ENCODE data around the gene DAD1.
"Not testable (repeated sequence)": the region's sequence is repeated elsewhere in the genome, so short reads cannot be mapped to it uniquely, and the experiment has no call there.

Gene DAD1

DNA sequence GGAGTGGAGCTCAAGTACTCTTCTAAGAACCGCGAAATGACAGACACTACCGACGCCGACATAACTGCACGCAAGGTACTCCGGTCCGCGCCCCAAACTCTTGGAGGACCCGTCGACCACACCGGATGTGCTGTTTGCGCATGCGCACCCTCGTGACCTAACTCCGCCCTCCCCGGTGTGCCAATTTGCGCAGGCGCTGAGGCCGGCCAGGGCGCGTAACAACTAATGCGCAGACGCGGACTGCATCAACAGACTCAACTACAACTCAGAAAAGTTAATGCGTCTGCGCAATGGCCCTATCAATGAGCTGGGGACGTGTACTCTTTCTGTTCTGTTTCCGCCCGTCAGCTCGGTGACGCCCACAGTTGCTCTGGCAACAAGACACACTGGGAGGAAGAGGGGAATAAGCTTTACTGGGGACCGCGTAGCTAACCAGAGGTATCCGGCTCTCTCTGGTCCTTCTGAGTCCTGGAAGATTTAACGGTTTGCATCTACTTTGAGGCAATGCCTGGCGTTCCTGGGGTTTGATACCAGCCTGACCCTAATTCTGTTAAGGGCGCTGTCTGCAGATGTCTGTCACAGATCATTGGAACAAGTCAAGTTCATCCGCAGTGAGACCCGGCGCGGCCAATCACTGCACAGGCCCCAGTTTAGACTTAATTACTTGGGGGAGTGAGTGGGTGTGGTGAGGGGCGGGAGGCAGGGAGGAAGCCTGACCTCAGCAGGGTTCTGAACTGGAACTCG, at the start of gene DAD1:
Gene DAD1, minus strand, starts transcription at position 129 of the 744 bp plus-strand sequence. Its CDS starts 67 bp downstream, at position 62.
- peak; percentile 99 for DNase-seq (ENCODE audit: low spot score)

DNA sequence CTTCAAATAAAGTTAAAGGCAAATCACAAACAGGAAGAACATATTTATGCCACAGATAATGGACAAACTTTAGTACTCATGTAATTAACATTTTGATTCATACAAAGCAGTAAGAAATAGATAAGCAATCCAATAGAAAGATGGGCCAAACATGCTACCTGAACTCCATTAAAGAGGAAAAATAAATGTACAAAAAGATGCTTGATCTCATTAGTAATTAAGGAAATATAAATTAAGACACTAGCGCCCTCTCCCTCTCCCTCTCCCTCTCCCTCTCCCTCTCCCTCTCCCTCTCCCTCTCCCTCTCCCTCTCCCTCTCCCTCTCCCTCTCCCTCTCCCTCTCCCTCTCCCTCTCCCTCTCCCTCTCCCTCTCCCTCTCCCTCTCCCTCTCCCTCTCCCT, 47.0 kb upstream of the DAD1 start:
- not testable (repeated sequence) for DNase-seq (ENCODE audit: low spot score)

DNA sequence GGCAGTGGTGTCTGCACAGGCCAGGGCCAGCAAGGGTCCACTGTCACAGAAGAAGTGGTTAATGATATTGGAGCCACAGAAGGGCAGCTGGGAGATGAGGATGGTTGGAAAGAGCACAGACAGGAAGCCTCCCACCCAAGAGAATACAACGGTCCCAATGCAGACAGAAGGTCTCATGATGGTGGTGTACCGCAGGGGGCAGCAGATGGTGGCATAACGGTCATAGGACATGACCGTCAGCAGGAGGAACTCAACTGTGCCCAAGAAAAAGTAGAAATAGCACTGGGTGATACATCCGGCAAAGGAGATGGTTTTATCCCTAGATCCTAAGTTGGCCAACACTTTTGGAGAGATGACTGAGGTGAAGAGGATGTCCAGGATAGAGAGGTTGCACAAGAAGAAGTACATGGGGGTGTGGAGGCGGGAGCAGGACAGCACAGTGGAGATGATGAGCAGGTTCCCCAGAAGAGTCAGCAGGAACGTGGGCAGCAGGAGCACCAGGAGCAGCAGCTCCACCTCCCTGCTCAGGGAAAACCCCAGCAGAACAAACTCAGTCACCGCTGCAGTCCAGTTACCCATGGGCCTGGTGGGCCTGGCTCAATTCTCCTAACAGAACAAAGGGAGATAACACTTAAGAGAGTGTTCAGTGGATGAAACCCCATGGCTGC, 45.3 kb upstream of the DAD1 start:
- no peak for DNase-seq (ENCODE audit: low spot score)

DNA sequence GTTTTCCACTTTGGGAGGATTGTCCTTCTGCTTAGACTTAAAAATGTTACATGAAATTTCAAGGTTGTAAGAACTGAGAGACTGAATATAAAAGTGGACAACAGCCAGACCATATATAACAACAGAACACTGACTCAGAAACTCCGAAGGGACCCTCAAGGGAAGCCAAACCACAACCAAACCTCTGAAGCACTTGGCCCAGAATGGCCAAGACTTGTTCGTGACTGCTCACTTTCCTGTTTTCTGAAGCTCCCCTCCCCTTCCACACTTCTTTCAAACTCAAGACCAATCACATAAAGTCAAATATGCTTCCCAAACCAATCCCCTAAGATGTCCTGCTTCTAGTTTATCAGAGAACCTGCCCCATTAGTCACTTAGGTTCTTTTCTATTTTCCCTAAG, 41.5 kb upstream of the DAD1 start:
- no peak for DNase-seq (ENCODE audit: low spot score)

DNA sequence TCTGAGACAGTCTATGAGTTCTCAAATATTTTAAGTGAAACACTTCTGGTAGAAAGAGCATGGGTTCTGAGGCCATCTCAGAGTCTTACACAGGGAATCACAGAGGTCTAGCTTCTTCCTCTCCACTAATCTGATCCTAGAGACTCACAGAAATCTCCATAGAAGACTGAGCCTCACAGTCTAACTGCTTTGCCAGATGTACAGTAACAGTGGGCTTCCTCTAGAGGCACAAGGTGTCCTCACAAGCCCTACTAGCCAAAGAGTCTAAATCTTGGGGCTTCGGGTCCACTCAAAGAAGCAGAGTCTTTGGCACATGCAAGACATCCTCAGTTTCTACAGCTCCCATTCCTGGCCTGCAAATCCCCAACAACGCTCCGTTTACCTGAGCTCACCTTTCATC, 41.0 kb upstream of the DAD1 start:
- DNase-seq (ENCODE audit: low spot score) = no peak

DNA sequence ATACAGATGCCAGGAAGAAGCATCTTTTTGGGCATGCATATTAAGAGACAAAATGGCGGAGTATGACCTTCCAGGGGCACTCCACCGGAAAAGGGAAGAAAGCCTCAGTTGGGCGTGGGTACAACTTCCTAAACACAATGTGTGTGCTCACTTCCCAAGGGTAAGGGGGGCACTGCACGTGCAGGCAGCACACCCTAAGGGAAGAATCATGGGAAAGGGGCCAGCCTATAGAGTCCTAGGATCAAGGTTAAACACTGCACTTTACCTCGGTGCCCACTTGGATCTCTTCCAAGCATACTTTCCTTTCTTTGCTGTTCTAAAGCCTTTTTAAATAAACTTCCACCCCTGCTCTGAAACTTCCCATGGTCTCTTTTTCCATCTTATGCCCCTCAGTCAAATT, 40.3 kb upstream of the DAD1 start:
- no peak for DNase-seq (ENCODE audit: low spot score)

DNA sequence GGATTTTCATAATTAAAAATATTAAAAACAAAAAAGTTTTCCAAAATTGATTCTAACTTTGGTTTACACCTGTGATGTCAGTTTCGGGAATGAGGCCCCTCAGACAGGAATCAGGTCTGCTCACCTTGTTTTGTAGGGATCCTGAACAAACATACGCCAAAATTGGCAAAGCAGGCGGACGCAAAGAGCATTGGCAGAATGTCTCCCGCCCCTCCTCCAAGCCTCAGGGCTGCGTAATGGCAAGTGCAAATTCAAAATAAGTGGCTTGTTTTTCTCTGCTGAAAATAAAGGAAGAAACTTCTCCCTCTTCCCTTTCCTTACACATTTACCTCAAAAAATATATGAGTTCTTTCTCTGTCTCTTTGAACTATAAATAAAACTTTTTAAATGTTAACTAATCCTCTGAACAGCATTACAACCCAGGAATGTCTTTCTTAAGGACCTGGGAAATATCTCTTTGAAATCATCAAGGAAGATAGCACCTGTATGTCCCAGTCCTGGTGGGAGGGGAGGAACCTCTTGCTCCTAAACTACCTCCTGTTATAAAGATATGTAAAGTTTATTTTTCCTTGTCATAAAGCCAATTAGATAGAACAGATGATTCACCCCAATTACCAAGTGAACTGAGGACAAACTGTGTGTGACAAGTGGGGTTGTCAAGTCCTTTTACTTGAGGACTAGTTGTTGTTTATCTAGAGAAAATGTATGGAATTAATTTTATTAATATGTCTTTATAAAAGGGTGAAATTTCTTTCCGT, 38.7 kb upstream of the DAD1 start:
- DNase-seq (ENCODE audit: low spot score) = no peak

DNA sequence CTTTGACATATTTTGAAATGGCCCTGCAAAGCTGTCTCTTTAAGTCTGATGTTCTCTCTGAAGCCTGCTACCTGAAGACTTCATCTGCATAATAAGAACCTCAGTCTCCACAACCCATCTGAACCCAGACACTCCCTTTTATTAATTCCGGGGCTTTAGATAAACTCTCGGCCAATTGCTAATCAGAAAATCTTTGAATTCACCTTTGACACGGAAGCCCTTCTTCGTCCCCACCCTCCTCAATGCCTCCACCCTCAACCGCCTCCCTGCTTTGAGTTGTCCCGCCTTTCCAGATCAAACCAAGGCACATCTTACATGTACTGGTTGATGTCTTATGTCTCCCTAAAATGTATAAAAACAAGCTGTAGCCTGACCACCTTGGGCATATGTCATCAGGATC, 37.6 kb upstream of the DAD1 start:
- DNase-seq (ENCODE audit: low spot score) = no peak

DNA sequence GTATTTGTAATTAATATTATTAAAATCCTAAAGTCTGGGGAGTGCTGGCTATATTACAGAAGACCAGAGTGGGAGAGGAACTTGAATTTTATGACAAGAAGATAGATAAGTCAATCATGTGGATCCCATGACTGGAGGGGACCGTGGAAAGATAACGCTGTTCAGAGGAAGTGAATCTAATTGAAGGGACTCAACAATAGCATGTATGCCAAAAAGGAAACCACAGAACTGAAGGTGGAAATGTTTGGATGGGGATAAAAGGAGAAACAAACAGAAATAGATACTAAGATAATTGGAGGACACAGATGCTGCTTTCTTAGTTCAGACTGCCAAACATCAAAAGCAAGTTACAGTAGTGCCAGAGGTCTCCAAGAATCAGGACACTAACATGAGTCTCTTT, 34.0 kb upstream of the DAD1 start:
- no peak for DNase-seq (ENCODE audit: low spot score)

DNA sequence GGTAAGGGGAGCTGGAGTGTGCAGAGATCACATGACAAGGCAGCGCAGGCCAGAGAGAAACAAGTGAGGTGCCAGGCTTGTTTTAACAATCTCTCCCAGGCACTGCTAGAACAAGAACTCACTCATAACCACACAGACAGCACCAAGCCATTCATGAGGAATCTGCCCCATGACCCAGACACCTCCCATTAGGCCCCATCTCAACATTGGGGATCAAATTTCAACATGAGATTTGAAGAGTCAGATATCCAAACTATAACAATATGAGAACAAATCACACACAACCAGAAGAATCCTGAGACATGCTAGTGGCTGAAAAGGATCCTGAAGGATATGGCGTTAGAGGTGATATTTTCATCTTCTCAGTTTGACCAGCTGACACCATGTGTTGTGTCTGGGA, 33.2 kb upstream of the DAD1 start:
- DNase-seq (ENCODE audit: low spot score) = no peak

DNA sequence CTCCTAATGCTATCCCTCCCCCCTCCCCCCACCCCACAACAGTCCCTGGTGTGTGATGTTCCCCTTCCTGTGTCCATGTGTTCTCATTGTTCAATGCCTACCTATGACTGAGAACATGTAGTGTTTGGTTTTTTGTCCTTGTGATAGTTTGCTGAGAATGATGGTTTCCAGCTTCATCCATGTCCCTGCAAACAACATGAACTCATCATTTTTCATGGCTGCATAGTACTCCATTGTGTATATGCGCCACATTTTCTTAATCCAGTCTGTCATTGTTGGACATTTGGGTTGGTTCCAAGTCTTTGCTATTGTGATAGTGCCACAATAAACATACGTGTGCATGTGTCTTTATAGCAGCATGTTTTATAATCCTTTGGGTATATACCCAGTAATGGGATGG, 26.7 kb upstream of the DAD1 start:
- not testable (repeated sequence) for DNase-seq (ENCODE audit: low spot score)

DNA sequence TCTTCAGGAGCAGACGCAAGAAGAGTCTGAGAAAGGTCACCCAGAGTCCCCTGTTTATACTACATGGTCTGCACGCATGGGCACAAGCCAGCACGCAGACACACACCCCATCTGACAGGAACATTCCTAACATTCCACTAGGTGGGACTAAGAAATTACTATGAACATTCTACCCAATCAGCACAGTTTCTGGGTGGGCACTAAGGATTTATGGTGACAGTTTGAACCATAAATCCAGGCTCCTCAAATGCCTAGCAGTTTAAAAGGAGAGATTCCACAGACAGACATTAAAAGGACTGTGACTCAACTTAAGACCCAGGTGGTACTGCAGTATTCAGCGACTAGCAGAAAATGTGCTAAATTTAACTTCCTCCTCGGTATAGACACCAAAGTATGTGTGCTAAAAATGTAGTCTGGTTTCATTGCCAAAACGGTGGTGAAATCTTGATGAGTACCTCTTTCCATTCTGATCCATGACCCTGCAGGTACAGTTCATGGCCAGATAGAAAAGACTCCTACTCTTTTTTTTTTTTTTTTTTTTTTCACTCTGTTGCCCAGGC, 25.3 kb upstream of the DAD1 start:
- no peak for DNase-seq (ENCODE audit: low spot score)

DNA sequence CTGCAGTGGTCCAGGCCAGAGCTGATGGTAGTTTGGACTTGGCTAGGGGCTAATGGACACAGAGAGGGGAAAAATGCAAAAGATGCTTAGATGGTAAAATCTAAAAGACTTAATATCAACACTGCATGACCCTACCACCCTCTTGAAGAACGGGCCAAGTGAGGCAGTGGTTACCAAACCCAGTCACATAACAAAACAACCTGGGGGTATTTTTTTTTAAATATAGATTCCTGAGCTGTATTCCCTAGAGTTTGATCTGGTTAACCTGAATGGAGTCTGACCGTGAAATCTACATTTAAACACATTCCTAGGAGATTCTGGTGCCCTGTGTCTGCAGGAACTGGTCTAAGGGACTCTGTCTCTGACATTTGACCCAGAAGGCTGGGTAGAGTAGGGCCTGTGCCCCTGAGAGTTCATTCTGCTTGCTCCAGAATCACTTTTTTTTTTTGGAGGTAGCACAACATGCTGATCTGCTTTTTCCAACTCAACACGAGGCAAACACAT, 24.8 kb upstream of the DAD1 start:
- DNase-seq (ENCODE audit: low spot score) = no peak

DNA sequence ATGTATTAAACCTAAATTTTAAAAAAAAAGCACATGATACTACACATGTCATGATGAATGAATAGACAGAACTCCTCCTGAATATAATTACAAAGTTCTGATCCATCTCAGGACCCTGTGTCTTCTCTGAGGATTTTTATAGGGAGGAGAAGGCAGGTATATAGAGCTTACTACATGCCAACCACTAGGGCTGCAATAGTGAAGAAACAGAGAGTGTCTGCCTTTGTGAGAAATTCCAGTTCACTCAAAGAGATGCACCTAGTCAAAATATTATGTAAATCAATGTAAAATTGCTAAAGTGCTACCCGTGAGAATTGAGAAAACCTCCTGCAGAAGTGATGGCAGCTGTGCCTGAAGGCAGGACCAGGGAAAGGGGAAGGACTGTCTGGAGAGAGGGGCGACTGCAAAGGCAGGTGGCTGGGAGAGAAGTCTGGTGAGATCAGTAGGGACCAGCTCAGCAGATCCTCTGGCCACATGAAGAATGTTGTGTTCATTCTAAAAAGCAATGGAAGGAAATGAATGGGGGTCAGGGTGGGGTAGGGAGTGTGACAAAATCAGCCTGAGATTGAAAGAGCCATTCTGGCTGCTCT, 24.2 kb upstream of the DAD1 start:
- DNase-seq (ENCODE audit: low spot score) = no peak

DNA sequence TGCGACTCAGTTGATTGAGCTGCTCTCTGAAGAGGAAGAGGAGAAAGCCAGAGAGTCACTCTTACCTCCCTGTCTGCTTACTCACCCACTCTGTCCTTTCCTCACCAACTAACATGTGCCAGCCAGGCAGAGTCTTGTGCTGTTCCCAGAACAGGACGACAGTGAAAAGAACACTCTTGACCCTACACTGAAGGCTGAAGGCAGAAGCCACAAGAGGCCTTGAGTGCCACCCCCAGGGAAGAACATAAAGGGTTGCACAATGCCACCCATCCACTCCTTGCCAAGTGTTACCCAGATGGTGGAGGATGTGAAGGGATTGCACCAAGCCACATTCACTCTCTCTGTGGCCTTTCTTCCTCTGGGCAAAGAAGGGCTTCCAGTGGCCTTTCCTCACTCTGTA, 21.9 kb upstream of the DAD1 start:
- DNase-seq (ENCODE audit: low spot score) = no peak

DNA sequence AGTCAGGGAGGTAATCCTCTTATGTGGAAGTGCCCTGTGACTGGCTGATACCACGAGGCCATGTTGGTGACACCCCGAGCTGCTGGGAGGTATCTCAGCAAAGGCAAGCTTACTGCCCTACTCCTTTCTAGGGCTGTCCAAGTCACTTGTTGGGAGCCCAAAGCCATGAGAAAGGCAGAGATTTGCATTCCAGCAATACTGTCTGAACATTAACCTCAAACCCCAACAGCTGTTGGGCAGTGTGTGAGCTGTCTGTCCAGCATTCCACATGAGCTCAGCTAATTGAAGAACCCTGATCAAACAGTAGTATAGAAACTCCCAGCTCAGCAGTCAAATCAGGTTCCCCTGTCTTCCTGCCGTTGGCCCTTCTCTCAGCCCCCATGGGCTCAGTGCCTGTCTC, 18.3 kb upstream of the DAD1 start:
- no peak for DNase-seq (ENCODE audit: low spot score)

DNA sequence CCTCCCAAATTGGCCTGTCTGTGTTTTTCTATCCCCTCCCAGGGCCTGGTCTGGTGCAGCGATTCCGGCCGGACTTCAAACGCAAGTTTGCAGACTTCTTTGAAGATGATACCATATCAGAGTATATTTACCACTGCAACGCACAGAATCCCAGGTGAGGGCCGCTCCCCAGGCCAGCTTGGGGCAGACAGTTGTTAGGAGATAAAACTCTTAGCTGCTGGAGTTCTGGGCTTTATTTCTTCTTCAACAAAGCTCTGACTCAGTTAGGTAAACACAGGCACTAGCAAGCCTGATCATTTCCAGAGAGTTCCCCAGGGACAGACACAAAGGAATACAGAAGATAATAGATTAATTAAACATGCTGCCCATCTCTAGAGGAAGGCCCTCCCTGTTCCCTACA, 17.4 kb upstream of the DAD1 start:
- no peak for DNase-seq (ENCODE audit: low spot score)

DNA sequence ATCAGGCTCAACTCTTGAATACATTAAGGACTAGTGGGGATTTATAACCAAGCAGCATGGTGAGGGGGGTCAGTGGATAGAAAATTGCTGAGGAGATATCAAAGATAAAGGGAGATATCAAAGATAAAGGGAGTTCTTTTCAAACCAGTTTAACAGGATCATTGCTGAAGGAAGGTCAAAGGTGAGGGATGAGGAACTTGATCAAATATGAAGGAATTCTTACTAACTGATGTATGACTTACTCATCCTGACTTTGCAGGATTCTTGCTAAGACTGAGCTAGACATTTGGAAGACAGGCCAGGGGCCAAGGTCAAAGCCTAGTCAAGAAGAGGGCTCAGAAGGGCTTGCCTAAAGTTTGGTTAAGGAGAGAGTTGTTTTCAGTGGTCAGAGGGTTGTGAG, 13.8 kb upstream of the DAD1 start:
- no peak for DNase-seq (ENCODE audit: low spot score)

DNA sequence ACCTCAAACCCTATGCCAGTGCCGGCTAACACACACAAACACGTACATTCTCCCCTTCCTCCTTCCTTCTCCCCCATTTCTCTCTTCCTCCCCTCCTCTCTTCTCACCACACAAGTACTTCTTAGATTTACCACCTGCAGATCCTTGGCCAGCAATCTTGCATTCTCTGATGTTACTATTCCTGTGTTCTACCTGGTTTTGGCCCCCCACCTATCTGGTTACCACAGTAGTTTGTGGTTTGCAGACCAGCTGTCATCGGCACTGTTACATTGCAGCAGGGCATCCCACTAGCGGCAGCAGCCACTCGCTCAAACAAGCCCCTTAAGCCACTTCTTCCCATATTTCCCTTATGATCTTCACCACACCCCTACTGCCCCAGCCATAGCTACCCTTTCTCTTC, 13.0 kb upstream of the DAD1 start:
- no peak for DNase-seq (ENCODE audit: low spot score)

DNA sequence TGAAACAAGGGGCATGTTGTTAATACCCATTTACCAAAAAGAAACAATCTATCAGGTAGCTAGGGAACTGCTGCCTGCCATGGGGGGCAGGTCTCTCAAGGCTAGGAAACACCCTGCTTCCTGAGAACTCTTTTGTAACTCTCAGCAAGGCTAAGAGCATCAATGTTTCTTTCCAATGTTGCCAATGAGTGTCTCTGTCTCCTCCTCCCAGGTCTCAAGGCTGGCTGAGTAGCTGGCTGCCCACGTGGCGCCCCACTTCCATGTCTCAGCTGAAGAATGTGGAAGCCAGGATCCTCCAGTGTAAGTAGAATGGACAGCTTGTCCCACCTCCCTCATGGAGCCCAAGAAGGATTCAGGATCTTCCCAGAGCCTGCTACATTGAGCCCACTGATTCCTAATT, 12.4 kb upstream of the DAD1 start:
- no peak for DNase-seq (ENCODE audit: low spot score)

DNA sequence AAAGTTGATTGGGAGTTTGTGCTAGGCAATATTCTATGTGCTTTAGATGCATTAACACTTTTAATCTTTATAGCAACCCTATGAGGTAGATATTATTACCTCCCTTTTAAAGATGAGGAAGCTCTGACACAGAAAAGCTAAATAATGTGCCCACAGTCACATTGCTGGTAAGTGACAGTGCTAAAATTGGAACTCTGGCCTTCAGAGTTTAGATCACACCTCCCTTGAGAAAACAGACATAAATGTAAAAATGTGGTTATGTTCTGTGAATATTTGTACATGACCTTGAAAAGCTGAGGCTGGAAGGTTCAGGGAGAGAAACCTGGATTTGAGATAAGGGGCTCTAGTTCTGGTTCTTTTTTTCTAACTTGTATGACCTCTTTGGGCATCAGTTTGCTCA, 11.0 kb upstream of the DAD1 start:
- DNase-seq (ENCODE audit: low spot score) = no peak

DNA sequence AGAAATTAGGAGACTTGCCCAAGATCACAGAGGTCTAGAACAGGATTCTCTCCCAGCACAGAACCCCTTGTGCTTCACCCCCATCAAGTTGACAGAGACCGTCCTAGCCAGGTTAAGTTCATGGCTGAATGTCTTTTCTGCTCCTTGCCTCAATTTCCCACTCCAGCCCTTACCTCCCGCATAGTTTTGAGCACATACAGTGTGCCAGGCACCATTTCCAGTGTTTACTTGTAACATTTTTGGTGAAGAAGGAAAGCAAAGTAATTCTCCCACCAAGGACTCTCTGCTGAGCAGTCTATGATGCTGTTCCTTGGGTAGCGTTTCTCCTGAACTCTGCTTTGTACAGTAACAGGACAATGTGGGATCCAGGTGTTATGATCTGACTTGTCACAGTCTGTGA, 10.3 kb upstream of the DAD1 start:
- DNase-seq (ENCODE audit: low spot score) = no peak
